H9 (cell line): ENCODE measurements around the gene L1CAM. TPM values are rescaled to one million over a fixed set of nuclear protein-coding genes. Genes with fewer than 3 reads are reported as not detected.

Experiments
- DNase-seq: peaks from one replicate; pipeline ENCODE4 v3.0.0-alpha.2; 2017
- H2AFZ ChIP-seq: one replicate; pipeline ENCODE4 v1.6.1; 2013; ENCODE audit warnings: mild to moderate bottlenecking, low read length, control low read depth, moderate library complexity
- H2AK5ac ChIP-seq: 2 replicates; pipeline ENCODE4 v1.6.1; 2013; ENCODE audit warnings: low read length, control low read depth, mixed read lengths; ENCODE audit not compliant: insufficient read length
- H2BK120ac ChIP-seq: one replicate; pipeline ENCODE4 v1.6.1; 2013; ENCODE audit warnings: low read depth, mild to moderate bottlenecking, low read length, control low read depth, inconsistent platforms; ENCODE audit not compliant: poor library complexity, severe bottlenecking
- H2BK12ac ChIP-seq: 2 replicates; pipeline ENCODE4 v1.6.1; 2013; ENCODE audit warnings: low read length, control low read depth, mixed read lengths, low read depth; ENCODE audit not compliant: insufficient read length
- H2BK15ac ChIP-seq: 2 replicates; pipeline ENCODE4 v1.6.1; 2013; ENCODE audit warnings: low read depth, low read length, control low read depth
- H2BK20ac ChIP-seq: one replicate; pipeline ENCODE4 v1.6.1; 2013; ENCODE audit warnings: low read depth, mild to moderate bottlenecking, low read length, control low read depth, inconsistent platforms; ENCODE audit not compliant: poor library complexity, severe bottlenecking
- H2BK5ac ChIP-seq: 2 replicates; pipeline ENCODE4 v1.6.1; 2013; ENCODE audit warnings: low read length, control low read depth, mixed read lengths; ENCODE audit not compliant: insufficient read length
- H3K14ac ChIP-seq: 2 replicates; pipeline ENCODE4 v1.6.1; 2013; ENCODE audit warnings: low read length, control low read depth; ENCODE audit not compliant: insufficient read depth
- H3K18ac ChIP-seq: 2 replicates; pipeline ENCODE4 v1.6.1; 2013; ENCODE audit warnings: low read depth, mild to moderate bottlenecking, mixed read lengths, low read length, control low read depth; ENCODE audit not compliant: insufficient read length
- H3K23ac ChIP-seq: 2 replicates; pipeline ENCODE4 v1.6.1; 2013; ENCODE audit warnings: low read length, control low read depth, mixed read lengths, low read depth; ENCODE audit not compliant: insufficient read length
- H3K23me2 ChIP-seq: 2 replicates; pipeline ENCODE4 v1.6.1; 2013; ENCODE audit warnings: low read depth, mild to moderate bottlenecking, mixed read lengths, low read length, control low read depth; ENCODE audit not compliant: insufficient read length, poor library complexity, severe bottlenecking
- H3K27ac ChIP-seq: 2 replicates; pipeline ENCODE4 v1.5.1; 2013; ENCODE audit warnings: low read length, control low read depth, mixed read lengths, low read depth; ENCODE audit not compliant: insufficient read length
- H3K27me3 ChIP-seq: 2 replicates; pipeline ENCODE4 v1.6.1; 2013; ENCODE audit warnings: low read length, control low read depth, inconsistent platforms; ENCODE audit not compliant: insufficient read depth
- H3K4ac ChIP-seq: 2 replicates; pipeline ENCODE4 v1.6.1; 2013; ENCODE audit warnings: low read depth, mild to moderate bottlenecking, control low read depth, inconsistent platforms, low read length, moderate library complexity
- H3K4me1 ChIP-seq: 2 replicates; pipeline ENCODE4 v1.6.1; 2013; ENCODE audit warnings: low read length, control low read depth, inconsistent platforms; ENCODE audit not compliant: insufficient read depth
- H3K4me2 ChIP-seq: 2 replicates; pipeline ENCODE4 v1.6.1; 2013; ENCODE audit warnings: low read length, control low read depth, mixed read lengths; ENCODE audit not compliant: insufficient read length, insufficient read depth
- H3K56ac ChIP-seq: 2 replicates; pipeline ENCODE4 v1.6.1; 2013; ENCODE audit warnings: low read depth, mild to moderate bottlenecking, mixed read lengths, low read length, control low read depth; ENCODE audit not compliant: insufficient read length
- H3K79me1 ChIP-seq: 2 replicates; pipeline ENCODE4 v1.6.1; 2013; ENCODE audit warnings: low read depth, mild to moderate bottlenecking, moderate library complexity, low read length, control low read depth, inconsistent platforms; ENCODE audit not compliant: insufficient read depth, poor library complexity, severe bottlenecking
- H3K79me2 ChIP-seq: 2 replicates; pipeline ENCODE4 v1.6.1; 2013; ENCODE audit warnings: low read length, control low read depth, inconsistent platforms; ENCODE audit not compliant: insufficient read depth
- H3K9ac ChIP-seq: 2 replicates; pipeline ENCODE4 v1.6.1; 2013; ENCODE audit warnings: low read length, control low read depth, mixed read lengths; ENCODE audit not compliant: insufficient read length; ENCODE audit errors: extremely low read depth
- H3K9me3 ChIP-seq: one replicate; pipeline ENCODE4 v1.6.1; 2013; ENCODE audit warnings: low read depth, low read length, inconsistent platforms; ENCODE audit not compliant: control insufficient read depth
- H3T11ph ChIP-seq: one replicate; pipeline ENCODE4 v1.6.1; 2013; ENCODE audit warnings: mild to moderate bottlenecking, low read length, control low read depth, inconsistent platforms
- H4K20me1 ChIP-seq: one replicate; pipeline ENCODE4 v1.6.1; 2013; ENCODE audit not compliant: control insufficient read depth, insufficient read length, insufficient read depth
- H4K5ac ChIP-seq: 2 replicates; pipeline ENCODE4 v1.6.1; 2013; ENCODE audit warnings: low read depth, mild to moderate bottlenecking, mixed read lengths, low read length, control low read depth; ENCODE audit not compliant: insufficient read length
- H4K8ac ChIP-seq: replicated peaks from 2 replicates; pipeline ENCODE4 v1.6.1; 2013; ENCODE audit warnings: low read length, control low read depth, mixed read lengths, low read depth; ENCODE audit not compliant: insufficient read length
- H4K91ac ChIP-seq: 2 replicates; pipeline ENCODE4 v1.6.1; 2013; ENCODE audit warnings: low read depth, mild to moderate bottlenecking, moderate library complexity, mixed read lengths, low read length, control low read depth; ENCODE audit not compliant: insufficient read length
- H3K27ac Mint-ChIP-seq, 3 experiments: 2 replicates in 2 of 3; 3 replicates in 1 of 3; pipeline ENCODE4 v1.8.0; 2020 to 2021; ENCODE audit warnings: mixed read lengths in 3 of 3, mild to moderate bottlenecking in 1 of 3, moderate library complexity in 1 of 3
- H3K27me3 Mint-ChIP-seq: 2 replicates; pipeline ENCODE4 v1.8.0; 2021; ENCODE audit warnings: low read depth, mild to moderate bottlenecking, moderate library complexity, mixed read lengths
- H3K36me3 Mint-ChIP-seq, 3 experiments: 2 replicates in 2 of 3; 3 replicates in 1 of 3; pipeline ENCODE4 v1.8.0; 2020 to 2021; ENCODE audit warnings: low read depth in 3 of 3, mixed read lengths in 3 of 3; ENCODE audit not compliant: insufficient read depth in 1 of 3
- H3K4me1 Mint-ChIP-seq, 2 experiments: 2 replicates each; pipeline ENCODE4 v1.8.0; 2020; ENCODE audit warnings: mixed read lengths in 2 of 2
- H3K4me3 Mint-ChIP-seq, 2 experiments: 2 replicates in 1 of 2; 3 replicates in 1 of 2; pipeline ENCODE4 v1.8.0; 2020 to 2021; ENCODE audit warnings: mild to moderate bottlenecking in 2 of 2, mixed read lengths in 2 of 2, moderate library complexity in 1 of 2
- H3K9me3 Mint-ChIP-seq, 2 experiments: 2 replicates in 1 of 2; 3 replicates in 1 of 2; pipeline ENCODE4 v1.8.0; 2020; ENCODE audit warnings: mild to moderate bottlenecking in 2 of 2, mixed read lengths in 2 of 2, moderate library complexity in 1 of 2
- WGBS: extraction: QIAGEN DNeasy Blood & Tissue Kit; methylation state at CpG from one replicate; pipeline ENCODE4 v1.1.7; 2013; ENCODE audit warnings: missing lambda C conversion rate, low lambda C conversion rate, mixed read lengths; ENCODE audit not compliant: insufficient read length; ENCODE audit errors: extremely low coverage; 5-methylcytosine and 5-hydroxymethylcytosine counted together
- total RNA-seq: library from RNA; stranded (reverse); gene quantifications from 2 replicates; pipeline ENCODE4 v1.2.1, GENCODE V29; 2021
- TF ChIP-seq, protein P1 (sequence below): fragments of 200-600 bp; sonication (generic); conservative IDR thresholded peaks from 3 replicates; pipeline ENCODE4 v1.8.0; 2021; ENCODE audit warnings: antibody characterized with exemption, mild to moderate bottlenecking

L1CAM gene
- total RNA-seq, 1 experiment from 2014 or later: 22.7 TPM

GRCh38 chrX:153889123-153889522 lies 3.1 kb upstream of the L1CAM start:
- Histone ChIP-seq H3K79me2 (no peaks in the 10 kb centered on the region), H3K23me2 (peaks cover 4% of the 10 kb centered on the region), H3K4ac (no peak overlapping the region), H4K91ac (no peak overlapping the region), H3T11ph (no peak overlapping the region), H3K56ac (no peak overlapping the region), H3K27me3 (no peaks in the 10 kb centered on the region), H3K27ac (no peak overlapping the region), H2BK15ac (no peak overlapping the region), H3K4me2 (no peak overlapping the region), H4K8ac (no peak overlapping the region), H2BK12ac (no peak overlapping the region), H3K4me1 (no peaks in the 10 kb centered on the region), H3K18ac (no peak overlapping the region), H4K5ac (no peak overlapping the region), H2AK5ac (no peak overlapping the region), H4K20me1 (no peaks in the 10 kb centered on the region), H3K23ac (no peak overlapping the region), H2AFZ (no peak overlapping the region), H2BK120ac (no peak overlapping the region), H2BK20ac (no peak overlapping the region), H3K79me1 (no peaks in the 10 kb centered on the region), H3K9me3 (peaks cover 23% of the 10 kb centered on the region), H3K14ac (no peak overlapping the region), H3K9ac (no peak overlapping the region), H2BK5ac (no peak overlapping the region)
- Mint-ChIP-seq H3K4me3 (no peak overlapping the region), H3K4me1 (peaks cover 11 to 13% of the 10 kb centered on the region in 2 experiments), H3K27ac (no peak overlapping the region), H3K27me3 (peaks cover 28% of the 10 kb centered on the region), H3K36me3 (peaks cover 4 to 16% (median 11%) of the 10 kb centered on the region in 3 experiments; a peak in 6 of 7 replicates), H3K9me3 (peaks cover 67 to 71% of the 10 kb centered on the region in 2 experiments)
- no peak for DNase-seq
- TF ChIP-seq, protein P1, sequence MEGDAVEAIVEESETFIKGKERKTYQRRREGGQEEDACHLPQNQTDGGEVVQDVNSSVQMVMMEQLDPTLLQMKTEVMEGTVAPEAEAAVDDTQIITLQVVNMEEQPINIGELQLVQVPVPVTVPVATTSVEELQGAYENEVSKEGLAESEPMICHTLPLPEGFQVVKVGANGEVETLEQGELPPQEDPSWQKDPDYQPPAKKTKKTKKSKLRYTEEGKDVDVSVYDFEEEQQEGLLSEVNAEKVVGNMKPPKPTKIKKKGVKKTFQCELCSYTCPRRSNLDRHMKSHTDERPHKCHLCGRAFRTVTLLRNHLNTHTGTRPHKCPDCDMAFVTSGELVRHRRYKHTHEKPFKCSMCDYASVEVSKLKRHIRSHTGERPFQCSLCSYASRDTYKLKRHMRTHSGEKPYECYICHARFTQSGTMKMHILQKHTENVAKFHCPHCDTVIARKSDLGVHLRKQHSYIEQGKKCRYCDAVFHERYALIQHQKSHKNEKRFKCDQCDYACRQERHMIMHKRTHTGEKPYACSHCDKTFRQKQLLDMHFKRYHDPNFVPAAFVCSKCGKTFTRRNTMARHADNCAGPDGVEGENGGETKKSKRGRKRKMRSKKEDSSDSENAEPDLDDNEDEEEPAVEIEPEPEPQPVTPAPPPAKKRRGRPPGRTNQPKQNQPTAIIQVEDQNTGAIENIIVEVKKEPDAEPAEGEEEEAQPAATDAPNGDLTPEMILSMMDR: no peak
- no CpG with 5 or more reads among the region's 6 CpGs for WGBS
